HepG2 (cell line): ENCODE data around the gene POU5F2.

Experiments used
- GFI1 ChIP-seq: sonication (generic); formaldehyde crosslinking; IDR thresholded peaks from 2 replicates; pipeline ENCODE4 v1.5.0; 2020; ENCODE audit warnings: missing genetic modification reagents, mild to moderate bottlenecking, borderline replicate concordance
- MAFK ChIP-seq, 2 experiments: IDR thresholded peaks in 1 of 2; conservative IDR thresholded peaks in 1 of 2; 2 replicates each; pipeline ENCODE4 v1.6.1; 2011; ENCODE audit warnings: improper control_type of control experiment in 2 of 2, low read length in 2 of 2
- MAZ ChIP-seq, 2 experiments: sonication (generic) in 1 of 2; formaldehyde crosslinking in 1 of 2; IDR thresholded peaks; 2 replicates each; pipeline versions ENCODE4 v1.5.0 to v1.6.1; 2012 to 2020; ENCODE audit warnings: low read depth in 2 of 2, mild to moderate bottlenecking in 2 of 2, borderline replicate concordance in 1 of 2, improper control_type of control experiment in 1 of 2, low read length in 1 of 2, missing genetic modification reagents in 1 of 2, moderate library complexity in 1 of 2
- NR3C1 ChIP-seq: sonication (generic); formaldehyde crosslinking; IDR thresholded peaks from 2 replicates; pipeline ENCODE4 v1.4.0; 2020; ENCODE audit warnings: missing genetic modification reagents
- PHF21A ChIP-seq: sonication (generic); formaldehyde crosslinking; IDR thresholded peaks from 2 replicates; pipeline ENCODE4 v1.5.0; 2020; ENCODE audit warnings: mild to moderate bottlenecking, missing genetic modification reagents
- RAD51 ChIP-seq: fragments of 450-650 bp; IDR thresholded peaks from 2 replicates; pipeline ENCODE4 v1.6.1; 2016; ENCODE audit warnings: borderline replicate concordance
- SIN3A ChIP-seq: IDR thresholded peaks from 2 replicates; pipeline ENCODE4 v1.6.1; 2011; ENCODE audit warnings: low read depth, mild to moderate bottlenecking, control low read depth, low read length, borderline replicate concordance
- TAF1 ChIP-seq: sonication (generic); formaldehyde crosslinking; IDR thresholded peaks from 2 replicates; pipeline ENCODE4 v1.4.0; 2020; ENCODE audit warnings: missing genetic modification reagents
- ZNF12 ChIP-seq: sonication (generic); formaldehyde crosslinking; IDR thresholded peaks from 2 replicates; pipeline ENCODE4 v1.5.0; 2020; ENCODE audit warnings: missing genetic modification reagents
- ZNF431 ChIP-seq: sonication (generic); formaldehyde crosslinking; IDR thresholded peaks from 2 replicates; pipeline ENCODE4 v1.9.0; 2022; ENCODE audit warnings: missing genetic modification reagents, low read depth, mild to moderate bottlenecking, borderline replicate concordance
- TF ChIP-seq, protein P1 (sequence below): fragments of 450-650 bp; IDR thresholded peaks from 2 replicates; pipeline ENCODE4 v1.6.1; 2016
- TF ChIP-seq, protein P2 (sequence below): sonication (generic); formaldehyde crosslinking; IDR thresholded peaks from 2 replicates; pipeline ENCODE4 v1.5.0; 2020; ENCODE audit warnings: mild to moderate bottlenecking, missing genetic modification reagents, moderate library complexity
- TF ChIP-seq, protein P3 (sequence below), 2 experiments: IDR thresholded peaks; 2 replicates each; pipeline ENCODE4 v1.6.1; 2011 to 2012; ENCODE audit warnings: low read length in 2 of 2, borderline replicate concordance in 1 of 2, low read depth in 1 of 2, mild to moderate bottlenecking in 1 of 2, moderate library complexity in 1 of 2
- TF ChIP-seq, protein P4 (sequence below): sonication (generic); formaldehyde crosslinking; IDR thresholded peaks from 2 replicates; pipeline ENCODE4 v1.5.0; 2020; ENCODE audit warnings: missing genetic modification reagents

DNA sequence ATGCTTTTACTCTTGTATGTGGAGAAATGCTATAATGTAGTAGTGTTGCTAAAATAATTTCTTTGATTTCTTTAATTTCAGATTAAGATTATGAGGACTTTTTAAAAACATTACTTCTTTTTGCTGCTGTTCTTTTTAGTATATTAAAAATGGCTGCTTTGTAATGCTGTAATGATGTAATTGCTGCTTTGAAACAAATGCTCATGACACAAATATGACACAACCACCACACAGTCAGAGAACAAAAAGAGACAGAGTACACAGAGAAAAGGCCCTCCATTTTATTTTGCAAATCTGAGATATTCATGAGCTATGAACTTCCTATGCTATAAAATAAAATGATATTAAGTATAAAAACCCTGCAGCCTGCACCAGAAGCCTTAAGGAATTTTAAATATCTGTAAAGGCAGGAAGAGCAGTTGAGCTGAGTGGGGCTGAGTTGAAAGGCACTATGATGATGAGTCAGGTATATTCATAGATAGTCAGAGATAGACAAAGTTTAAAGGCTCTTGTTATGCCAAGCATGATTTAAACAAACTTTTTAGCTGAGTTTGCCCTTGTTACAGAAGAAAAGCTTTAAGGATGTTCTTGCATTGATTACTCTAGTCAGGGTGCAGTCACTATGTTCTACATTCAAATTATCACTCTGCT is 5.1 kb upstream of the POU5F2 start:
- TF ChIP-seq, protein P1, sequence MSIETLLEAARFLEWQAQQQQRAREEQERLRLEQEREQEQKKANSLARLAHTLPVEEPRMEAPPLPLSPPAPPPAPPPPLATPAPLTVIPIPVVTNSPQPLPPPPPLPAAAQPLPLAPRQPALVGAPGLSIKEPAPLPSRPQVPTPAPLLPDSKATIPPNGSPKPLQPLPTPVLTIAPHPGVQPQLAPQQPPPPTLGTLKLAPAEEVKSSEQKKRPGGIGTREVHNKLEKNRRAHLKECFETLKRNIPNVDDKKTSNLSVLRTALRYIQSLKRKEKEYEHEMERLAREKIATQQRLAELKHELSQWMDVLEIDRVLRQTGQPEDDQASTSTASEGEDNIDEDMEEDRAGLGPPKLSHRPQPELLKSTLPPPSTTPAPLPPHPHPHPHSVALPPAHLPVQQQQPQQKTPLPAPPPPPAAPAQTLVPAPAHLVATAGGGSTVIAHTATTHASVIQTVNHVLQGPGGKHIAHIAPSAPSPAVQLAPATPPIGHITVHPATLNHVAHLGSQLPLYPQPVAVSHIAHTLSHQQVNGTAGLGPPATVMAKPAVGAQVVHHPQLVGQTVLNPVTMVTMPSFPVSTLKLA = no peak
- no peak for TF ChIP-seq ZNF431 (CRISPR knock-in tag)
- TF ChIP-seq MAFK (conservative IDR thresholded peaks at IDR 0.05 in 1 of 2, IDR thresholded peaks at IDR 0.05 in 1 of 2; ENCODE audit: low read length in 2 of 2) = peak in 1 of 2 experiments; percentile 34; a peak in 2 of 4 replicates
- TF ChIP-seq NR3C1 (CRISPR knock-in tag) = no peak
- TF ChIP-seq, protein P2, sequence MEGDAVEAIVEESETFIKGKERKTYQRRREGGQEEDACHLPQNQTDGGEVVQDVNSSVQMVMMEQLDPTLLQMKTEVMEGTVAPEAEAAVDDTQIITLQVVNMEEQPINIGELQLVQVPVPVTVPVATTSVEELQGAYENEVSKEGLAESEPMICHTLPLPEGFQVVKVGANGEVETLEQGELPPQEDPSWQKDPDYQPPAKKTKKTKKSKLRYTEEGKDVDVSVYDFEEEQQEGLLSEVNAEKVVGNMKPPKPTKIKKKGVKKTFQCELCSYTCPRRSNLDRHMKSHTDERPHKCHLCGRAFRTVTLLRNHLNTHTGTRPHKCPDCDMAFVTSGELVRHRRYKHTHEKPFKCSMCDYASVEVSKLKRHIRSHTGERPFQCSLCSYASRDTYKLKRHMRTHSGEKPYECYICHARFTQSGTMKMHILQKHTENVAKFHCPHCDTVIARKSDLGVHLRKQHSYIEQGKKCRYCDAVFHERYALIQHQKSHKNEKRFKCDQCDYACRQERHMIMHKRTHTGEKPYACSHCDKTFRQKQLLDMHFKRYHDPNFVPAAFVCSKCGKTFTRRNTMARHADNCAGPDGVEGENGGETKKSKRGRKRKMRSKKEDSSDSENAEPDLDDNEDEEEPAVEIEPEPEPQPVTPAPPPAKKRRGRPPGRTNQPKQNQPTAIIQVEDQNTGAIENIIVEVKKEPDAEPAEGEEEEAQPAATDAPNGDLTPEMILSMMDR (CRISPR knock-in tag) = no peak
- TF ChIP-seq MAZ (IDR thresholded peaks at IDR 0.05; ENCODE audit: borderline replicate concordance, low read depth, low read length) = no peak
- TF ChIP-seq MAZ (CRISPR knock-in tag; IDR thresholded peaks at IDR 0.05; ENCODE audit: low read depth) = no peak
- no peak for TF ChIP-seq TAF1
- no peak for TF ChIP-seq SIN3A
- no peak for TF ChIP-seq RAD51
- no peak for TF ChIP-seq ZNF12 (CRISPR knock-in tag)
- TF ChIP-seq, protein P3, sequence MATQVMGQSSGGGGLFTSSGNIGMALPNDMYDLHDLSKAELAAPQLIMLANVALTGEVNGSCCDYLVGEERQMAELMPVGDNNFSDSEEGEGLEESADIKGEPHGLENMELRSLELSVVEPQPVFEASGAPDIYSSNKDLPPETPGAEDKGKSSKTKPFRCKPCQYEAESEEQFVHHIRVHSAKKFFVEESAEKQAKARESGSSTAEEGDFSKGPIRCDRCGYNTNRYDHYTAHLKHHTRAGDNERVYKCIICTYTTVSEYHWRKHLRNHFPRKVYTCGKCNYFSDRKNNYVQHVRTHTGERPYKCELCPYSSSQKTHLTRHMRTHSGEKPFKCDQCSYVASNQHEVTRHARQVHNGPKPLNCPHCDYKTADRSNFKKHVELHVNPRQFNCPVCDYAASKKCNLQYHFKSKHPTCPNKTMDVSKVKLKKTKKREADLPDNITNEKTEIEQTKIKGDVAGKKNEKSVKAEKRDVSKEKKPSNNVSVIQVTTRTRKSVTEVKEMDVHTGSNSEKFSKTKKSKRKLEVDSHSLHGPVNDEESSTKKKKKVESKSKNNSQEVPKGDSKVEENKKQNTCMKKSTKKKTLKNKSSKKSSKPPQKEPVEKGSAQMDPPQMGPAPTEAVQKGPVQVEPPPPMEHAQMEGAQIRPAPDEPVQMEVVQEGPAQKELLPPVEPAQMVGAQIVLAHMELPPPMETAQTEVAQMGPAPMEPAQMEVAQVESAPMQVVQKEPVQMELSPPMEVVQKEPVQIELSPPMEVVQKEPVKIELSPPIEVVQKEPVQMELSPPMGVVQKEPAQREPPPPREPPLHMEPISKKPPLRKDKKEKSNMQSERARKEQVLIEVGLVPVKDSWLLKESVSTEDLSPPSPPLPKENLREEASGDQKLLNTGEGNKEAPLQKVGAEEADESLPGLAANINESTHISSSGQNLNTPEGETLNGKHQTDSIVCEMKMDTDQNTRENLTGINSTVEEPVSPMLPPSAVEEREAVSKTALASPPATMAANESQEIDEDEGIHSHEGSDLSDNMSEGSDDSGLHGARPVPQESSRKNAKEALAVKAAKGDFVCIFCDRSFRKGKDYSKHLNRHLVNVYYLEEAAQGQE (IDR thresholded peaks at IDR 0.05; ENCODE audit: borderline replicate concordance in 1 of 2, low read depth in 1 of 2, low read length in 2 of 2) = no peak
- TF ChIP-seq, protein P4, sequence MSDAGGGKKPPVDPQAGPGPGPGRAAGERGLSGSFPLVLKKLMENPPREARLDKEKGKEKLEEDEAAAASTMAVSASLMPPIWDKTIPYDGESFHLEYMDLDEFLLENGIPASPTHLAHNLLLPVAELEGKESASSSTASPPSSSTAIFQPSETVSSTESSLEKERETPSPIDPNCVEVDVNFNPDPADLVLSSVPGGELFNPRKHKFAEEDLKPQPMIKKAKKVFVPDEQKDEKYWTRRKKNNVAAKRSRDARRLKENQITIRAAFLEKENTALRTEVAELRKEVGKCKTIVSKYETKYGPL (CRISPR knock-in tag) = no peak
- no peak for TF ChIP-seq GFI1
- no peak for TF ChIP-seq PHF21A
